GM12872 (cell line): Measurements from ENCODE around the gene FBXO31.

ENCODE experiments used
- TF ChIP-seq, protein P1 (sequence below): IDR thresholded peaks from 3 replicates; pipeline ENCODE4 v1.5.1; 2011; ENCODE audit warnings: low read depth, mild to moderate bottlenecking, low read length, moderate library complexity; ENCODE audit not compliant: insufficient read depth

FBXO31 gene

DNA sequence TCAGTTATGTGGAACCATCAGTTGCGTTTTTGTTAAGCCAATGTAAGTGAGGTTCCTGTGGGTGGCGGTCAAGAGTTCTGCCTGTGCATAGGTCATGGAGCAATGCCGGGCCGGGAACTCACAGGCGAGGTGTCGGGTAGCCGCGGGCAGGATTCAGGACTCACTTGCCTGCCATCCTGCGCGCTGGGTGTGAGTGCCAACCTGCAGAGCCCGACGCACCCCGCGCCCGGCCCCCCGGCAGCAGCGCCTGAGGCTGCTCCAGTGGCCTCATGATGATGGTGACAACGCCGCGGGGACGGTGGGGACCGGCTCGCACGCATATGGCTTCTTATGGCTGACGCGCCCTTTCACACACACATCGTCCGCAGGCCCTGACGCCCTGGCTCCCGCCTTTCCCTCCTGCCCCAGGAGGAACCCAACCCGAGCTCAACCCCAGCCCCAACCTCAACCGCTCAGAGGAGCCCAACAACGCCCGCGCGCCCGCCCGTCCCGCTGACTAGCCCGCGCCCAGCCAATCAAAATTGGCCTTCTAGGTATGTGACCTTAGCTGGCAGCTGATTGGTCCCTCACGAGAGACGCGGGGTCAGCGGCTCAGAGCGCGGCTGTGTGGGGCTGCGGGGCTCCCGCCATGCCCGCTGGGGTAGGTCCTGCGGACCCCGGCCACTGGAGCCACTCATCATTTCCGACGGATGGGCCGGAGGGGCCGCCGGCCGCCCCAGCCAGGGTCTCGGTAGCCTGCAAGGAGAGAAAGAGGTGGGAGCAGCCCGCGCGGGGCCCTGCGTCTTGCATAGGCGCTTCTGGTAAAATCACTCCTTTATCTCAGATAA is 66.4 kb downstream of the FBXO31 start, which contains the start of gene C16orf95:
TSS of gene C16orf95 (minus strand) at position 470 of the 827 bp plus-strand sequence. CDS start at position 320, 150 bp downstream.
- TF ChIP-seq, protein P1, sequence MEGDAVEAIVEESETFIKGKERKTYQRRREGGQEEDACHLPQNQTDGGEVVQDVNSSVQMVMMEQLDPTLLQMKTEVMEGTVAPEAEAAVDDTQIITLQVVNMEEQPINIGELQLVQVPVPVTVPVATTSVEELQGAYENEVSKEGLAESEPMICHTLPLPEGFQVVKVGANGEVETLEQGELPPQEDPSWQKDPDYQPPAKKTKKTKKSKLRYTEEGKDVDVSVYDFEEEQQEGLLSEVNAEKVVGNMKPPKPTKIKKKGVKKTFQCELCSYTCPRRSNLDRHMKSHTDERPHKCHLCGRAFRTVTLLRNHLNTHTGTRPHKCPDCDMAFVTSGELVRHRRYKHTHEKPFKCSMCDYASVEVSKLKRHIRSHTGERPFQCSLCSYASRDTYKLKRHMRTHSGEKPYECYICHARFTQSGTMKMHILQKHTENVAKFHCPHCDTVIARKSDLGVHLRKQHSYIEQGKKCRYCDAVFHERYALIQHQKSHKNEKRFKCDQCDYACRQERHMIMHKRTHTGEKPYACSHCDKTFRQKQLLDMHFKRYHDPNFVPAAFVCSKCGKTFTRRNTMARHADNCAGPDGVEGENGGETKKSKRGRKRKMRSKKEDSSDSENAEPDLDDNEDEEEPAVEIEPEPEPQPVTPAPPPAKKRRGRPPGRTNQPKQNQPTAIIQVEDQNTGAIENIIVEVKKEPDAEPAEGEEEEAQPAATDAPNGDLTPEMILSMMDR = peak; percentile 74

DNA sequence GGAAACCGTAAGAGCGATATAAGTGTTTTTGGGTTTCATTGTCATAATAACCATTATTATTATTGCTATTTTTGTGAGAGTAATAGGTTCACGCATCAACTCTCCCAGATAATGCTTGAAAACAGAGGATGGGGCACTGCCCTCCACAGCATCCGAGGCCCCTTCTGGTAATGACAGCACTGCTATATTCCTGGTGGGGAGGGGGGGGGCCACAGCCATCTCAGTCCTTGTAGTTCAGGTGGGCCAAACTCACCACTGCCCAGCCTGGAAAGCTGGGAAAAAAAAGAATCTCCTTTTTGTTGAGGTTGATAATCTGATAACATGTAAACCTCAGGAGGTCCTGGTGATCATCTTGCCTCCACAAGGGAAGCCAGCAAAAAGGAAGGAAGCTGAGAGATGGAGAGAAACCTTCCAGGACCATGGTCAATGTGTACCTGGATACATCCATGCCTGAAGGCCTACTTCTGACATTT is 67.1 kb downstream of the FBXO31 start:
- TF ChIP-seq, protein P1 = no peak

DNA sequence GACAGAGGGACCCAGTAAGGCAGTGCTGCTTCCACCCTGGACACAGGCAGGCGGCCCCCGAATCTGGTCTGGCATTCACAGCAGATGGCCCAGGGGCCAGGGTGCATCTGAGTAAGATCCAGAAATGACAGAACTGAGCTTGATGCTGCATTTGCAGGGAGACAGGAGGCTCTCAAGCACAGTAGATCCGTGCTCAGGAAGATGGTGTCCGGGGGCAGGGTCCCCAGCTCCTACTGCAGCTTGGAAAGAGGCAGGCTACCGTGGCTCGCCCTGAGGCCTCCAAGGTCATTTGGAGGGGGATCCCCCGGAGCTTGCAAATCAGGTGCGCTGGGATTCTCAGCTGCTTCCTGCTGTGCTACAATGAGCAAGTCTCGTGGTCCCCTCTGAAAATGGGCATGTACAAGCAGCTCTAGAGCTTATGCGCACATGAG is 68.6 kb downstream of the FBXO31 start:
- TF ChIP-seq, protein P1 = no peak

DNA sequence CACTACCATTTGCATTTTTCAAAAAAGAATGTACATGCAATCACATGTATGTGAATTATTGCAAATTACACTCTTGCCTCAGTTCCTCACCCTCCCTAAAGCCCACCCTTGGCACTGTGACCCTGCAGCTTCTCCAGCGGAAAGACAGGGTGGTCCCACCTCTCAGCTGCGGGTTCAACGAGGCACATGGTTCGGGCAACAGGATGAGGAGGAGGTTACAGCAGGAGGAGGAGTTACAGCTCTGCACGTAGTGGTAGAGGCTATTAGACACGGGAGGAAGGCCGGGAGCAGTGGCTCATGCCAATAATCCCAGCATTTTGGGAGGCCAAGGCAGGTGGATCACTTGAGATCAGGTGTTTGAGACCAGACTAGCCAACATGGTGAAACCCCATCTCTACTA is 71.6 kb downstream of the FBXO31 start:
- TF ChIP-seq, protein P1 = no peak

DNA sequence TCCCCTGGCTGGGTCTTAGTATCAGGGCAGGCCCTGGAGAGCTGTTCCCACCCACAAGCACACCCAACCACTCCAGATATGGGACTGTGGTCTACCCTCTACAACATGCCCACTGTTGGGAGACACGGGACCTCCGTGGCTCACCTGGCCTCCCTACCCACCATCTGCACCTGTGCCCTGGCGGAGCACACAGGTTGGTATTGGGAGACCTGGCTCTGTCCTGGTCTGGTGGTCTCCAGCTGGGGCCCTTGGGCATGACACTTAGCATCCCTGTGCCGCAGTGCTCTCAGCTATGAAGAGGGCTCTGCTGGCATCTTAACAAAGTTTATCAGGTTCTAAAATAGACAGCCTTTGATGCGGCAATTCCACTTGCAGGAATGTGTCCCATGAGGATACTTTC is 72.2 kb downstream of the FBXO31 start:
- TF ChIP-seq, protein P1 = no peak

DNA sequence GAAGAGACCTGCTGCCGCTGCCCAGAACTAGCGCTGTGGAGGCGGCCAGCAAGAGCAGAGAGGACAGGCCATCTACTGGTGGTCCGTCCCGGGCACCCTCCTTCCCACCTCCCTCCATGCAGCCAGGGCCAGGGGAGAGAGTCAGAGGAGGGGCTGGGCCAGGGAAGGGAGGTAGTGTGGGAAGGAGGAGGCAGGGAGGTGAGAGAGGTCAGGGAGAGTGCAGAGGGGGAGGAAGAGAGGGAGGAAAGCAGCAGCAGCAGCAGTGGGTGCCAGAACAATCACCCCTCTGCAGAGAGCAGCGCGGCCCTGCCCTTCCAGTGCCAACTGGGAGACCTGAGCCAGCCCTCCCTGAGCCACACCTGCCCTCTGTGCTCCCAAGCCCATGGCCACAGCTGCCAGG is 73.0 kb downstream of the FBXO31 start:
- TF ChIP-seq, protein P1 = no peak

DNA sequence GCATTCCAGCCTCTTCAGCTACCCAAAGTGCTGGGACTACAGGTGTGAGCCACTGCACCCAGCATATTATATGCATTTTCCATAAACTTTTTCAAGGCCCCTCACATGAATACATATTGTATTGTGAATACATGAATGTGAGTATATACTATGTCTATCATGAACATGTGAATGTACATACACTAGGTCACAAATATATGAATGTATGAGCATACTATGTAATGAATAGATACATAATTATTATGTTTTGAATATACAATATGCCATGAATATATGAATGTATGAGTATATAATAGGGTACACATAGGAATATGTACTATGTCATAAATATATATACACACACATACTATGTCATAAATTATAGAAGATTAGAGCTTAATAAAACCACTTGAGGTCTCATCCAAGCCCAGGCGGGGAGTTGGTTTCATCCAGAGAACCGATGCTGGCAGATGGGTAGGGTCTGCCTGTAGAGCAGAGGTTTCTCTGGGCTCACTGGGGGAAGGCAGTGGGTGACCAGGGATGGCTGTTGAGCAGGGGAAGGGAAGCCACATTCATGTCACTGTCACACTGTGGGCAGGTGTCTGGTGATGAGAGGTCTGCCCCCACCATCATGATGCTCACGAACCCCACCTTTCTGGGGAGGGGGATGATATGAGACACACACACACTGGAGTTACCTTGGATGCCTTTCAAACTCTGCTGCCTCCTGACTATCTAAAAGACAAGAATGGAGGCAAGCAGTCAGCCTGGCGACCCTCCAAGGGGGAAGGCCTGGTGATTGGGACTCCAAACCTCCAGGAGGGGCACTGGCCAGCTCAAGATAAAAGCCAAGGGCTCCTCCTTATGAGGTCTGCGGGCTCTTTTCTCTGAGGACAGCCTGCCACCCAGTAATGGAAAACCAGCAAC is 73.7 kb downstream of the FBXO31 start:
- TF ChIP-seq, protein P1 = no peak
